Type B pancreatic cell (in vitro differentiated cells): ENCODE measurements around the gene THRB. TPM values are rescaled to one million over a fixed set of nuclear protein-coding genes. Genes with fewer than 3 reads are reported as not detected.

Experiments used
- DNase-seq: peaks from one replicate; pipeline ENCODE4 v3.0.0; 2021; ENCODE audit warnings: mixed read lengths; ENCODE audit not compliant: unreplicated experiment; ENCODE audit errors: extremely low spot score
- H3K27ac Mint-ChIP-seq: 2 replicates; pipeline ENCODE4 v1.8.0; 2021; ENCODE audit warnings: mild to moderate bottlenecking, mixed read lengths
- H3K27me3 Mint-ChIP-seq: 2 replicates; pipeline ENCODE4 v1.8.0; 2021; ENCODE audit warnings: mixed read lengths
- H3K36me3 Mint-ChIP-seq: 2 replicates; pipeline ENCODE4 v1.8.0; 2021; ENCODE audit warnings: mixed read lengths
- H3K4me1 Mint-ChIP-seq: one replicate; pipeline ENCODE4 v1.8.0; 2021; ENCODE audit warnings: mixed read lengths; ENCODE audit not compliant: unreplicated experiment
- H3K4me3 Mint-ChIP-seq: 2 replicates; pipeline ENCODE4 v1.8.0; 2021; ENCODE audit warnings: mild to moderate bottlenecking, mixed read lengths
- H3K9me3 Mint-ChIP-seq: 2 replicates; pipeline ENCODE4 v1.8.0; 2021; ENCODE audit warnings: mixed read lengths
- CTCF ChIP-seq: fragments of 200-600 bp; sonication (generic); conservative IDR thresholded peaks from 2 replicates; pipeline ENCODE4 v1.5.0; 2021; ENCODE audit warnings: antibody characterized with exemption, mild to moderate bottlenecking
- long read RNA-seq: library from polyadenylated mRNA; unstranded; transcript quantifications from one replicate; pipeline ENCODE4 v2.0.0, GENCODE V29; 2020
- total RNA-seq: library from RNA; stranded (reverse); gene quantifications from 2 replicates; pipeline ENCODE4 v1.2.1, GENCODE V29; 2021; ENCODE audit warnings: low replicate concordance

Gene THRB
- 15.6 and 27.3 TPM in 2 replicates for total RNA-seq
- long read RNA-seq, full-length matches to known transcripts, result 4 of 26 reads
- long read RNA-seq, partial matches to known transcripts, result 3 of 26 reads
- long read RNA-seq, other reads (novel, unspliced or antisense), result 19 of 26 reads

GRCh38 chr3:24494618-24495325 lies at the start of gene THRB:
TSS of gene THRB (minus strand) at chr3:24494850.
- DNase-seq, result peak; percentile 83
- TF ChIP-seq CTCF, result peak; percentile 67
- H3K4me1 Mint-ChIP-seq, result peaks cover 8% of the 10 kb centered on the region
- peak within 1 kb of the TSS; percentile 95 for H3K27ac Mint-ChIP-seq
- peaks cover 55% of the 10 kb centered on the region for H3K27me3 Mint-ChIP-seq
- no peaks in the 10 kb centered on the region for H3K9me3 Mint-ChIP-seq
- no peaks in the 10 kb centered on the region for H3K36me3 Mint-ChIP-seq
- H3K4me3 Mint-ChIP-seq, result peak within 1 kb of the TSS; percentile 97

GRCh38 chr3:24541935-24542334 lies 47.3 kb upstream of the THRB start:
- Mint-ChIP-seq H3K4me1 (peaks cover 4% of the 10 kb centered on the region), H3K9me3 (no peaks in the 10 kb centered on the region), H3K27ac (no peak overlapping the region), H3K27me3 (no peaks in the 10 kb centered on the region), H3K36me3 (no peaks in the 10 kb centered on the region), H3K4me3 (no peak overlapping the region)
- no peak for DNase-seq
- TF ChIP-seq CTCF, result no peak

GRCh38 chr3:24540821-24541220 lies 46.2 kb upstream of the THRB start:
- TF ChIP-seq CTCF, result no peak
- Mint-ChIP-seq H3K27ac (no peak overlapping the region), H3K27me3 (no peaks in the 10 kb centered on the region), H3K4me3 (no peak overlapping the region), H3K4me1 (peaks cover 4% of the 10 kb centered on the region), H3K9me3 (no peaks in the 10 kb centered on the region), H3K36me3 (no peaks in the 10 kb centered on the region)
- no peak for DNase-seq

GRCh38 chr3:24539699-24540098 lies 45.0 kb upstream of the THRB start:
- Mint-ChIP-seq H3K4me3 (no peak overlapping the region), H3K27me3 (no peaks in the 10 kb centered on the region), H3K36me3 (no peaks in the 10 kb centered on the region), H3K4me1 (peaks cover 4% of the 10 kb centered on the region), H3K27ac (no peak overlapping the region), H3K9me3 (no peaks in the 10 kb centered on the region)
- DNase-seq, result no peak
- TF ChIP-seq CTCF, result no peak

GRCh38 chr3:24538891-24539290 lies 44.2 kb upstream of the THRB start:
- Mint-ChIP-seq H3K4me1 (peaks cover 6% of the 10 kb centered on the region), H3K27me3 (no peaks in the 10 kb centered on the region), H3K27ac (no peak overlapping the region), H3K9me3 (peaks cover 2% of the 10 kb centered on the region), H3K36me3 (no peaks in the 10 kb centered on the region), H3K4me3 (no peak overlapping the region)
- DNase-seq, result no peak
- TF ChIP-seq CTCF, result no peak
